B cell (primary cell): ENCODE results near the gene SPIN3. TPM values are rescaled to one million over a fixed set of nuclear protein-coding genes. Genes with fewer than 3 reads are reported as not detected.

Experiments used
- ATAC-seq: fragments of 200-7000 bp; cut with Tn5 transposase; one replicate; pipeline ENCODE4 v1.10.0; 2021; ENCODE audit warnings: low read depth, mild to moderate bottlenecking, moderate number of reproducible peaks, moderate library complexity
- CTCF ChIA-PET: fragments of 350-600 bp; sonication (Branson Sonifier 250); formaldehyde crosslinking; loops from one replicate; lab custom pipeline; 2021; ENCODE audit warnings: antibody characterized with exemption, inconsistent platforms; lab: Charles Lee
- POLR2A ChIA-PET: fragments of 350-600 bp; sonication (Branson Sonifier 250); formaldehyde crosslinking; loops from one replicate; lab custom pipeline; 2021; ENCODE audit warnings: antibody characterized with exemption; lab: Charles Lee
- DNase-seq: peaks from one replicate; pipeline ENCODE4 v3.0.0; 2013
- H2AFZ ChIP-seq: 2 replicates; pipeline ENCODE4 v1.6.1; 2012; ENCODE audit warnings: mild to moderate bottlenecking, low read depth, low read length; ENCODE audit not compliant: insufficient read depth, poor library complexity, severe bottlenecking
- H3K27ac ChIP-seq, 2 donors: 1 replicate in 1 of 2; 2 replicates in 1 of 2; pipeline ENCODE4 v1.5.1; 2012 to 2013; ENCODE audit warnings: low read length in 2 of 2, mild to moderate bottlenecking in 2 of 2, moderate library complexity in 1 of 2
- H3K27me3 ChIP-seq, 4 experiments: fragments of 200-600 bp in 1 of 4; sonication (generic) in 1 of 4; replicated peaks in 1 of 4; 1 replicate in 2 of 4; 2 replicates in 2 of 4; pipeline versions ENCODE4 v1.6.1 to v1.7.0; 2013 to 2016; ENCODE audit warnings: low read length in 3 of 4, mild to moderate bottlenecking in 2 of 4, mixed read lengths in 1 of 4, moderate library complexity in 1 of 4; ENCODE audit not compliant: insufficient read depth in 4 of 4, control insufficient read depth in 3 of 4; ENCODE audit errors: control extremely low read depth in 1 of 4
- H3K36me3 ChIP-seq, 2 experiments: replicated peaks in 1 of 2; 1 replicate in 1 of 2; 2 replicates in 1 of 2; pipeline versions ENCODE4 v1.6.1 to v1.7.1; 2013; ENCODE audit warnings: low read length in 1 of 2; ENCODE audit not compliant: insufficient read depth in 2 of 2, control insufficient read depth in 1 of 2; ENCODE audit errors: control extremely low read depth in 1 of 2, extremely low read depth in 1 of 2
- H3K4me1 ChIP-seq, 2 donors: fragments of 200-600 bp in 1 of 2; sonication (generic) in 1 of 2; 1 replicate in 1 of 2; 2 replicates in 1 of 2; pipeline versions ENCODE4 v1.5.1 to v1.6.1; 2013 to 2017; ENCODE audit warnings: low read length in 2 of 2; ENCODE audit not compliant: control insufficient read depth in 2 of 2, insufficient read depth in 2 of 2
- H3K4me2 ChIP-seq: replicated peaks from 2 replicates; pipeline ENCODE3; 2012; ENCODE audit warnings: mild to moderate bottlenecking, low read depth, low read length; ENCODE audit not compliant: poor library complexity, severe bottlenecking
- H3K4me3 ChIP-seq, 5 experiments: fragments of 200-600 bp in 1 of 5; sonication (generic) in 1 of 5; 1 replicate in 3 of 5; 2 replicates in 2 of 5; pipeline versions ENCODE4 v1.5.1 to v1.7.0; 2011 to 2016; ENCODE audit warnings: low read length in 4 of 5, mild to moderate bottlenecking in 4 of 5, low read depth in 2 of 5, control low read depth in 1 of 5, moderate library complexity in 1 of 5; ENCODE audit not compliant: insufficient read depth in 1 of 5; ENCODE audit errors: control extremely low read depth in 1 of 5, extremely low read depth in 1 of 5
- H3K79me2 ChIP-seq: fragments of 200-600 bp; sonication (generic); one replicate; pipeline ENCODE4 v1.6.0; 2016; ENCODE audit warnings: low read length; ENCODE audit not compliant: control insufficient read depth, insufficient read depth
- H3K9ac ChIP-seq: fragments of 200-600 bp; sonication (generic); 2 replicates; pipeline ENCODE4 v1.6.1; 2017; ENCODE audit warnings: mild to moderate bottlenecking, low read length, moderate library complexity
- H3K9me3 ChIP-seq, 3 donors: one replicate each; pipeline versions ENCODE4 v1.6.1 to v1.7.1; 2013; ENCODE audit warnings: low read length in 2 of 3; ENCODE audit not compliant: control insufficient read depth in 2 of 3, insufficient read depth in 1 of 3; ENCODE audit errors: control extremely low read depth in 1 of 3
- H4K20me1 ChIP-seq: 2 replicates; pipeline ENCODE4 v1.6.0; 2012; ENCODE audit warnings: mild to moderate bottlenecking, low read length; ENCODE audit not compliant: insufficient read depth, control insufficient read depth, poor library complexity, severe bottlenecking
- H3K27ac Mint-ChIP-seq: one replicate; pipeline ENCODE4 v1.8.0; 2021; ENCODE audit warnings: mixed read lengths
- H3K27me3 Mint-ChIP-seq: one replicate; pipeline ENCODE4 v1.8.0; 2021; ENCODE audit warnings: mixed read lengths
- H3K4me1 Mint-ChIP-seq: one replicate; pipeline ENCODE4 v1.8.0; 2021; ENCODE audit warnings: mixed read lengths
- H3K4me3 Mint-ChIP-seq: one replicate; pipeline ENCODE4 v1.8.0; 2021; ENCODE audit warnings: mixed read lengths
- H3K9me3 Mint-ChIP-seq: one replicate; pipeline ENCODE4 v1.8.0; 2022; ENCODE audit warnings: mixed read lengths; ENCODE audit not compliant: insufficient read depth
- CTCF ChIP-seq: fragments of 200-600 bp; IDR thresholded peaks from one replicate; pipeline ENCODE4 v1.8.0; 2022; ENCODE audit warnings: antibody characterized with exemption, mild to moderate bottlenecking
- EZH2 ChIP-seq: IDR thresholded peaks from 2 replicates; pipeline ENCODE4 v1.6.1; 2012; ENCODE audit warnings: borderline replicate concordance, low read depth, mild to moderate bottlenecking, moderate library complexity, low read length; ENCODE audit not compliant: insufficient read depth, poor library complexity, severe bottlenecking
- WGBS: methylation state at CpG from one replicate; pipeline ENCODE4 v1.1.5; 2013; ENCODE audit warnings: missing lambda C conversion rate; ENCODE audit not compliant: insufficient coverage; 5-methylcytosine and 5-hydroxymethylcytosine counted together
- intact Hi-C: fragments of 100-400 bp; cut with micrococcal nuclease; formaldehyde crosslinking; loops from one replicate; pipeline ENCODE4 v1.10.0; 2022
- polyA plus RNA-seq: library from polyadenylated mRNA; depleted of rRNA; stranded (reverse); fragments of >200 nt; gene quantifications from 2 replicates; pipeline ENCODE4 v1.2.3, GENCODE V29; 2012
- total RNA-seq, 2 donors: library from RNA; stranded (reverse); fragments of 120-200 nt in 1 of 2; gene quantifications; 1 replicate in 1 of 2; 2 replicates in 1 of 2; pipeline versions ENCODE4 v1.2.3 to v1.2.4, GENCODE V29; 2013 to 2022

The SPIN3 gene
- total and polyA plus RNA-seq, 2 donors (not counting 1 experiment from before 2014, with no cell fraction given) = 12.0 to 19.4 TPM

DNA sequence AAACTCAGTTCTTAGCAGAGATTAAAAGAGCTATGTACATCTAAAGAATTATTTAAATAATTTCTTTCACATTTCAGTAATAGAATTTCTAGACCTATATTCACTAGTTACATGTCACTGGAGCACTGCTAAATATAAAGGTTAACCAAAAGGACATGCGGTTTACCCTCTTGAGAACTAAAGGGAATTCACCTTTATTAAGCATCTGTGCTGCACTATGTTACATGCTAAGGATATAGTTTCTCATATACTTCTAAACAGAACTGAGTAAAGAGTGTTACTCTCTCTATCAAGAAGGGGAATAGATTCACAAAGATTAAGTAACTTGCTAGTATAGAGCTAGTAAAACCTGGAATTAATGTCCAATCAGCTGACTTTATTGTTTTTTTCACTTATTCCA, 7.6 kb downstream of the SPIN3 start:
- H3K79me2 ChIP-seq = no peaks in the 10 kb centered on the region
- no peak overlapping the region for H3K4me3 ChIP-seq
- H3K4me2 ChIP-seq = no peak overlapping the region
- TF ChIP-seq EZH2 (no peak), CTCF (no peak)
- H3K27me3 ChIP-seq = no peaks in the 10 kb centered on the region
- H3K27ac ChIP-seq = no peak overlapping the region
- Mint-ChIP-seq H3K27me3 (no peaks in the 10 kb centered on the region), H3K4me3 (no peak overlapping the region), H3K4me1 (peaks cover 12% of the 10 kb centered on the region), H3K27ac (no peak overlapping the region), H3K9me3 (no peaks in the 10 kb centered on the region)
- CTCF ChIA-PET = interaction anchor here (1.0 to 2.9 kb wide), 3 partner anchors 8 to 10 kb away, joined by 3 to 10 read pairs (median 9); partner anchors contain the start of gene SPIN3
- ATAC-seq (no peak), DNase-seq (no peak)
- WGBS = no CpG with 5 or more reads among the region's 1 CpG
- POLR2A ChIA-PET = no interaction called here
- no peaks in the 10 kb centered on the region for H3K9me3 ChIP-seq
- no peaks in the 10 kb centered on the region for H3K36me3 ChIP-seq
- no peak overlapping the region for H2AFZ ChIP-seq
- H3K9ac ChIP-seq = no peak overlapping the region
- intact Hi-C loops = no loop called here
- H4K20me1 ChIP-seq = no peaks in the 10 kb centered on the region
- H3K4me1 ChIP-seq = no peaks in the 10 kb centered on the region

DNA sequence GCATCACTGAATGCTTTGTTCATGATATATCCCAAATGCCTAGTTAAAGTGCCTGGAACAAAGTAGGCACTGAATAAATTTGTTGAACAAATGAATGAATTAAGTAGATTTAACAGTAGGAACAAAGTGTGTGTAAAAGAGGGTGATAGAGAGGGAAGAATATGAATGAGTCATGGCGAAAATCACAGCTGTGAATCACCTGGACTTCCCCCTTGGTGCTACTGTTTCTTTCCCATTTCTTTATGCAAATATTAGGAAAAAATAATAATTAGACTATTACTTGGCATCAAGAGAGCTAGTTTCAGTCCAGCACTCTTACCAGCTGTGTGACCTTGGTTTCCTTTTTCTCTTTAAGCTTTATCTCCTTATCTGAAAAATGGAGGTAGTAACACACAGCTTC, 9.2 kb downstream of the SPIN3 start:
- no peak for TF ChIP-seq EZH2
- TF ChIP-seq CTCF = no peak
- H4K20me1 ChIP-seq = no peaks in the 10 kb centered on the region
- no peak overlapping the region for H2AFZ ChIP-seq
- no peaks in the 10 kb centered on the region for H3K36me3 ChIP-seq
- H3K9me3 ChIP-seq = no peaks in the 10 kb centered on the region
- ATAC-seq (no peak), DNase-seq (no peak)
- H3K4me1 ChIP-seq = no peaks in the 10 kb centered on the region
- Mint-ChIP-seq H3K27ac (no peak overlapping the region), H3K9me3 (no peaks in the 10 kb centered on the region), H3K4me3 (no peak overlapping the region), H3K4me1 (peaks cover 9% of the 10 kb centered on the region), H3K27me3 (no peaks in the 10 kb centered on the region)
- no peak overlapping the region for H3K4me3 ChIP-seq
- no peaks in the 10 kb centered on the region for H3K27me3 ChIP-seq
- no peak overlapping the region for H3K9ac ChIP-seq
- H3K27ac ChIP-seq = no peak overlapping the region
- no peaks in the 10 kb centered on the region for H3K79me2 ChIP-seq
- ChIA-PET CTCF (interaction anchor here (2.2 kb wide), 1 partner anchor 8 kb away, joined by 10 read pairs; no protein-coding TSS in a partner anchor), POLR2A (no interaction called here)
- intact Hi-C loops = no loop called here
- no CpG with 5 or more reads among the region's 1 CpG for WGBS
- no peak overlapping the region for H3K4me2 ChIP-seq
